Measurements from ENCODE around the gene TPMT. TPM values are rescaled to one million over a fixed set of nuclear protein-coding genes. Genes with fewer than 3 reads are reported as not detected.
"Not testable (repeated sequence)": the region's sequence is repeated elsewhere in the genome, so short reads cannot be mapped to it uniquely, and the experiment has no call there.

Gene TPMT
- total RNA-seq, 1 experiment from 2014 or later: 3.2 TPM

- no peaks in the 10 kb centered on the region for H3K9me2 ChIP-seq (replicated peaks; ENCODE audit: insufficient read depth, low read length)
- H4K20me1 ChIP-seq (ENCODE audit: insufficient read depth, low read depth, low read length): no peaks in the 10 kb centered on the region
- H3K9me3 ChIP-seq (ENCODE audit: low read length): no peaks in the 10 kb centered on the region
- H2AFZ ChIP-seq (ENCODE audit: low read length): no peak overlapping the region
- no peak overlapping the region for H3K27ac ChIP-seq (ENCODE audit: low read length)
- no peaks in the 10 kb centered on the region for H3K4me1 ChIP-seq (ENCODE audit: low read length)
- H3K27me3 ChIP-seq (ENCODE audit: low read length): no peaks in the 10 kb centered on the region
- H3K4me3 ChIP-seq (ENCODE audit: low read length): no peak overlapping the region
- peaks cover 9% of the 10 kb centered on the region for H3K36me3 ChIP-seq (ENCODE audit: insufficient read depth, low read length)
- no peak for DNase-seq
- no peak overlapping the region for H3K4me2 ChIP-seq (ENCODE audit: low read depth, low read length, poor library complexity, severe bottlenecking)
- H3K79me2 ChIP-seq (ENCODE audit: low read length): peaks cover 15% of the 10 kb centered on the region
- H3K9ac ChIP-seq (ENCODE audit: low read length): no peak overlapping the region
Observed at GRCh38 chr6:18183766-18184165, 28.9 kb upstream of the TPMT start.

GRCh38 chr6:18182568-18182967 lies 27.7 kb upstream of the TPMT start:
- Histone ChIP-seq H3K9me3 (ENCODE audit: low read length) (no peaks in the 10 kb centered on the region), H3K9ac (ENCODE audit: low read length) (no peak overlapping the region), H3K9me2 (replicated peaks; ENCODE audit: insufficient read depth, low read length) (no peaks in the 10 kb centered on the region), H2AFZ (ENCODE audit: low read length) (no peak overlapping the region), H3K4me2 (ENCODE audit: low read depth, low read length, poor library complexity, severe bottlenecking) (no peak overlapping the region), H3K27me3 (ENCODE audit: low read length) (no peaks in the 10 kb centered on the region), H3K36me3 (ENCODE audit: insufficient read depth, low read length) (peaks cover 9% of the 10 kb centered on the region; the same call in 1 of the 2 replicates), H3K27ac (ENCODE audit: low read length) (no peak overlapping the region), H3K79me2 (ENCODE audit: low read length) (peaks cover 23% of the 10 kb centered on the region), H3K4me1 (ENCODE audit: low read length) (no peaks in the 10 kb centered on the region), H4K20me1 (ENCODE audit: insufficient read depth, low read depth, low read length) (no peaks in the 10 kb centered on the region), H3K4me3 (ENCODE audit: low read length) (no peak overlapping the region)
- no peak for DNase-seq

DNA sequence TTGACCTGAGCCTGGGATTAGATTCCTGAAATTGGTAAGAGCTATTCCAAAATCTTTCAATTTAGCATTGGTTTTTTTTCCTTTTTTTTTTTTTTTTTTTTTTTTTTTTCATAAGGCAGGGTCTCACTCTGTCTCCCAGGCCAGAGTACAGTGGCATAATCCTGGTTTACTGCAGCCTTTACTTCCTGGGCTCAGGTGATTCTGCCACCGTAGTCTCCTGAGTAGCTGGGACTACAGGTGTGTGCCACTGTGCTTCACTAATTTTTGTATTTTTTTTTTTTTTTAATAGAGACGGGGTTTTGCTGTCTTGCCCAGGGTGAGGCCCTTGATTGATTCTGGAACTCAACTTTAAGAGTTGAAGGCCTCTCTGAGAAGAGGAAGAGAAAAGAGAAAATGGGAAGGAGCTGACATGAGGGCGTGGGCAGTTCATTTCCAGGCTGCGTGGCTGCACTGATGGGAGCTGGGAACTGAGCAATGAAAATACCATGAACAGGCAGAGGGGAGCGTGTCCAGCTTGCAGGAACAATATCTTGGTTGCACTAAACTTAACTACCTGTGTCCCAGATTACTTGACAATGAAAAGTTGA lies 25.0 kb upstream of the TPMT start:
- Histone ChIP-seq H3K4me1 (ENCODE audit: low read length) (no peaks in the 10 kb centered on the region), H3K36me3 (ENCODE audit: insufficient read depth, low read length) (peaks cover 6% of the 10 kb centered on the region; the same call in 1 of the 2 replicates), H3K4me2 (ENCODE audit: low read depth, low read length, poor library complexity, severe bottlenecking) (no peak overlapping the region), H3K9me3 (ENCODE audit: low read length) (no peaks in the 10 kb centered on the region), H3K9ac (ENCODE audit: low read length) (no peak overlapping the region), H3K79me2 (ENCODE audit: low read length) (peaks cover 44% of the 10 kb centered on the region), H4K20me1 (ENCODE audit: insufficient read depth, low read depth, low read length) (no peaks in the 10 kb centered on the region), H3K27ac (ENCODE audit: low read length) (no peak overlapping the region), H3K9me2 (replicated peaks; ENCODE audit: insufficient read depth, low read length) (no peaks in the 10 kb centered on the region), H3K4me3 (ENCODE audit: low read length) (no peak overlapping the region), H3K27me3 (ENCODE audit: low read length) (no peaks in the 10 kb centered on the region), H2AFZ (ENCODE audit: low read length) (no peak overlapping the region)
- DNase-seq: no peak

DNA sequence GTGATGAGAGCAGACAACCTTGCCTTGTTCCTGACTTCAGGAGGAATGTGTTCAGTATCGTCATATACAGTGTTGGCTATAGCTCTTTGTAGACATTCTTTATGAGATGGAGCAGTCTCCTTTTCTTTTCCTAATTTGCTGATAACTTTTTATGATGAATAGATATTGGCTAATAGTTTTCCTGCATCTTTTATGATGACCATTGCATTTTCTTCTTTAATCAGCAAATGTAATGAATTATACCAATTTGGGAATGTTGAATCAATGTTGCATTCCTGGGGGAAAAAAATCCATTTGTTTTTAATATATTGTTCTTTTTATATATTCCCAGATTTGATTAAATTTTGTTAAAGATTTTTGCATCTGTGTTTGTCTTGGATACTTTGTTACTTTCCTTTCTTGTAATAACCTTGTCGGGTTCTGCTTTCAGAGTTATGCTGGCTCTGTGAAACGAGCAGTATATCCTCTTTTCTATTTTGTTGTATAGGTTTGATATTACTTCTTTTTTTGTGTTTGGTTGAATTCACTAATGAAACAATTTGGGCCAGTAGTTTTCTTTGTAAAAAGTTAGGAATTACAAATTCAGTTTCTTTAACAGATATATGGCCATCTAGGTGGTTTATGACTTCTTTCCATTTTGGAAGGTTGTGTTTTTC lies 24.2 kb upstream of the TPMT start:
- peaks cover 13% of the 10 kb centered on the region; the same call in 1 of the 2 replicates for H3K36me3 ChIP-seq (ENCODE audit: insufficient read depth, low read length)

DNA sequence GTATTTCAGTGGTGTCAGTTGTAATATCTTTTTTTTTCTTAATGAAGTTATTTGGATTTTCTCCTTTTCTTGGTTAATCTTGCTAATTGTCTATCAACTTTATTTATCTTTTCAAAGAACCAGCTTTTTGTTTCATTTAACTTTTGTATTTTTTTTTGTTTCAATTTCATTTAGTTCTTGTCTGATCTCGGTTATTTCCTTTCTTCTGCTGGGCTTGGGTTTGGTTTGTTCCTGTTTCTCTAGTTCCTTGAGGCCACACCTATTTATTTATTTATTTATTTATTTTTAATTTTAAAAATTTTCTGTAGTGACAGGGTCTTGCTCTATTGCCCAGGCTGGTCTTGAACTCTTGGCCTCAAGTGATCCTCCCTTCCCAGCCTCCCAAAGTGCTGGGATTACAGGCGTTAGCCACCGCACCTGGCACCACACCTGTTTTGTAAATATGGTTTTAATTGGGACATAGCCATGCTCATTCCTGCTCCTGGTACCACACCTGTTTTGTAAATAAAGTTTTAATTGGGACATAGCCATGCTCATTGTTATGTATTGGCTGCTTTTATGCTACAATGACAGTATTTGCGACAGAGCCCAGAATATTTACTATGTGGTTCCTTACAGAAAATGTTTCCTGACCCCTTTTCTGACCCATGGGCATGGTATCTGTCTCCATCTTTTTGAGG lies 22.5 kb upstream of the TPMT start:
- Histone ChIP-seq H3K4me2 (ENCODE audit: low read depth, low read length, poor library complexity, severe bottlenecking) (no peak overlapping the region), H3K79me2 (ENCODE audit: low read length) (peaks cover 49% of the 10 kb centered on the region), H3K4me1 (ENCODE audit: low read length) (no peaks in the 10 kb centered on the region), H3K36me3 (ENCODE audit: insufficient read depth, low read length) (peaks cover 17% of the 10 kb centered on the region; the same call in 1 of the 2 replicates), H3K27me3 (ENCODE audit: low read length) (no peaks in the 10 kb centered on the region), H3K27ac (ENCODE audit: low read length) (no peak overlapping the region), H3K4me3 (ENCODE audit: low read length) (no peak overlapping the region), H3K9me3 (ENCODE audit: low read length) (no peaks in the 10 kb centered on the region), H3K9ac (ENCODE audit: low read length) (no peak overlapping the region), H4K20me1 (ENCODE audit: insufficient read depth, low read depth, low read length) (no peaks in the 10 kb centered on the region), H2AFZ (ENCODE audit: low read length) (no peak overlapping the region), H3K9me2 (replicated peaks; ENCODE audit: insufficient read depth, low read length) (no peaks in the 10 kb centered on the region)
- DNase-seq: no peak

More for the DNA sequence above, 24.2 kb upstream of the TPMT start:
- no peak overlapping the region for H2AFZ ChIP-seq (ENCODE audit: low read length)
- H4K20me1 ChIP-seq (ENCODE audit: insufficient read depth, low read depth, low read length): no peaks in the 10 kb centered on the region
- H3K79me2 ChIP-seq (ENCODE audit: low read length): peaks cover 49% of the 10 kb centered on the region
- H3K9ac ChIP-seq (ENCODE audit: low read length): no peak overlapping the region
- DNase-seq: no peak
- no peaks in the 10 kb centered on the region for H3K27me3 ChIP-seq (ENCODE audit: low read length)
- H3K4me3 ChIP-seq (ENCODE audit: low read length): no peak overlapping the region
- no peak overlapping the region for H3K27ac ChIP-seq (ENCODE audit: low read length)
- H3K9me2 ChIP-seq (replicated peaks; ENCODE audit: insufficient read depth, low read length): no peaks in the 10 kb centered on the region
- no peaks in the 10 kb centered on the region for H3K9me3 ChIP-seq (ENCODE audit: low read length)
- no peaks in the 10 kb centered on the region for H3K4me1 ChIP-seq (ENCODE audit: low read length)
- H3K4me2 ChIP-seq (ENCODE audit: low read depth, low read length, poor library complexity, severe bottlenecking): no peak overlapping the region

DNA sequence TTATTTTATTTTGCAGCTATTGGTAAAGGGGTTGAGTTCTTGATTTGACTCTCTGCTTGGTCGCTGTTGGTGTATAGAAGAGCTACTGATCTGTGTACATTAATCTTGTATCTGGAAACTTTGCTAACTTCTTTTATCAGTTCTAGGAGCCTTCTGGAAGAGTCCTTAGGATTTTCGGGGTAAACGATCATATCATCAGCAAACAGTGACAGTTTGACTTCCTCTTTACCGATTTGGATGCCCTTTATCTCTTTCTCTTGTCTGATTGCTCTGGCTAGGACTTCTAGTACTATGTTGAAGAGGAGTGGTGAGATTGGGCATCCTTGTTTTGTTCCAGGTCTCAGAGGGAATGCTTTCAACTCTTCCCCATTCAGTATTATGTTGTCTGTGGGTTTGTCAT lies 21.3 kb upstream of the TPMT start:
- peaks cover 26% of the 10 kb centered on the region; the same call in 1 of the 2 replicates for H3K36me3 ChIP-seq (ENCODE audit: insufficient read depth, low read length)

DNA sequence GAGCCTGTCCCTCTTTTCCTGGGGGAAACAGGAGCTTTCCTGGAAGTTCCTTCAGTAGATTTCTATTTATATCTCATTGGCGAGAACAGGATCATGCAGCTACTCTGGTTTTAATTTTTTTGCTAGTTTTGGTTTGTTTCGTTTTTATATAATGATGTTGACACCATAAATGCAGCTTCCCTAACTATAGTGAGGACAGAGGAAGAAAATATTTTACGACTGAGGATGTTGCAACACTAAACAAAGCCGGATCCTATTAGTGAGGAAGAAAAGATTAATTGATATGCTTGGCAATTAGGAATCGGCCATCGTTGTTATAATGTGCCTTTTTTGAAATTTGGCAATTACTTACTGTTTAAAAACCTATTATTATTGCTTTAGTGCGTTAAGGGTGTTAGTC lies 17.0 kb upstream of the TPMT start:
- H3K36me3 ChIP-seq (ENCODE audit: insufficient read depth, low read length): peaks cover 46% of the 10 kb centered on the region
- no peak overlapping the region for H3K4me2 ChIP-seq (ENCODE audit: low read depth, low read length, poor library complexity, severe bottlenecking)
- H3K27ac ChIP-seq (ENCODE audit: low read length): no peak overlapping the region
- no peaks in the 10 kb centered on the region for H4K20me1 ChIP-seq (ENCODE audit: insufficient read depth, low read depth, low read length)
- H2AFZ ChIP-seq (ENCODE audit: low read length): no peak overlapping the region
- no peaks in the 10 kb centered on the region for H3K9me2 ChIP-seq (replicated peaks; ENCODE audit: insufficient read depth, low read length)
- no peak overlapping the region for H3K9ac ChIP-seq (ENCODE audit: low read length)
- H3K4me1 ChIP-seq (ENCODE audit: low read length): no peaks in the 10 kb centered on the region
- H3K4me3 ChIP-seq (ENCODE audit: low read length): no peak overlapping the region
- H3K27me3 ChIP-seq (ENCODE audit: low read length): no peaks in the 10 kb centered on the region
- H3K9me3 ChIP-seq (ENCODE audit: low read length): peaks cover 4% of the 10 kb centered on the region; the same call in 1 of the 2 replicates
- no peak for DNase-seq
- peaks cover 21% of the 10 kb centered on the region for H3K79me2 ChIP-seq (ENCODE audit: low read length)

More for the DNA sequence above, 21.3 kb upstream of the TPMT start:
- H3K9me3 ChIP-seq (ENCODE audit: low read length); H4K20me1 ChIP-seq (ENCODE audit: insufficient read depth, low read depth, low read length); H3K9ac ChIP-seq (ENCODE audit: low read length); H3K27me3 ChIP-seq (ENCODE audit: low read length); H3K9me2 ChIP-seq (replicated peaks; ENCODE audit: insufficient read depth, low read length); H3K4me3 ChIP-seq (ENCODE audit: low read length); H3K4me1 ChIP-seq (ENCODE audit: low read length); H3K27ac ChIP-seq (ENCODE audit: low read length); H2AFZ ChIP-seq (ENCODE audit: low read length); H3K4me2 ChIP-seq (ENCODE audit: low read depth, low read length, poor library complexity, severe bottlenecking); DNase-seq: not testable (repeated sequence)
- H3K79me2 ChIP-seq (ENCODE audit: low read length): peaks cover 49% of the 10 kb centered on the region

DNA sequence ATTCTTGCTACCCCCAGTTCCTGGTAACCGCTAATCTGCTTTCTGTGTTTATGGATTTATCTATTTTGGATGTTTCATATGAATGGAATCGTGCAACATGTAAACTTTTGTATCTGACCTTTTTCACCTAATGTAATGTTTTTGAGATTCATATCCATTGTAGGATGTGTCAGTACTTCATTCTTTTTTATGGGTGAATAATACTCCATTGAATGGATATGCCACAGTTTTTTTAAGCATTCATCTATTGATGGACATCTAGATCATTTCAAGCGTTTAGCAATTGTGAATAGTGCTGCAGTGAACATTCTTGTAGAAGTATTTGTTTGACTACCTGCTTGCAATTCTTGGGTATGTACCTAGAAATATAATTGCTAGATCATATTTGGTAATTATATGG lies 13.4 kb upstream of the TPMT start:
- no peak for DNase-seq
- H3K79me2 ChIP-seq (ENCODE audit: low read length): no peaks in the 10 kb centered on the region; the same call in 1 of the 2 replicates
- H3K9ac ChIP-seq (ENCODE audit: low read length): no peak overlapping the region
- H2AFZ ChIP-seq (ENCODE audit: low read length): no peak overlapping the region
- no peaks in the 10 kb centered on the region for H3K4me1 ChIP-seq (ENCODE audit: low read length)
- no peak overlapping the region for H3K4me3 ChIP-seq (ENCODE audit: low read length)
- H3K9me2 ChIP-seq (replicated peaks; ENCODE audit: insufficient read depth, low read length): no peaks in the 10 kb centered on the region
- H3K27ac ChIP-seq (ENCODE audit: low read length): no peak overlapping the region
- no peak overlapping the region for H3K4me2 ChIP-seq (ENCODE audit: low read depth, low read length, poor library complexity, severe bottlenecking)
- H4K20me1 ChIP-seq (ENCODE audit: insufficient read depth, low read depth, low read length): no peaks in the 10 kb centered on the region
- peaks cover 4% of the 10 kb centered on the region; the same call in 1 of the 2 replicates for H3K9me3 ChIP-seq (ENCODE audit: low read length)
- peaks cover 52% of the 10 kb centered on the region for H3K36me3 ChIP-seq (ENCODE audit: insufficient read depth, low read length)
- H3K27me3 ChIP-seq (ENCODE audit: low read length): no peaks in the 10 kb centered on the region

Measured in Karpas-422 (cell line).